GM21717 (cell line): ENCODE data around the gene RIPK4.
"Not testable (repeated sequence)": the region's sequence is repeated elsewhere in the genome, so short reads cannot be mapped to it uniquely, and the experiment has no call there.

ENCODE experiments used
- ATAC-seq: cut with Tn5 transposase; IDR thresholded peaks from one replicate; pipeline ENCODE4 v1.9.1; 2021; ENCODE audit warnings: mild to moderate bottlenecking, moderate library complexity; ENCODE audit not compliant: unreplicated experiment

Gene RIPK4

GRCh38 chr21:41741253-41742072 is 25.4 kb downstream of the RIPK4 start:
- ATAC-seq = no peak

GRCh38 chr21:41740604-41741252 is 26.1 kb downstream of the RIPK4 start:
- ATAC-seq = no peak

DNA sequence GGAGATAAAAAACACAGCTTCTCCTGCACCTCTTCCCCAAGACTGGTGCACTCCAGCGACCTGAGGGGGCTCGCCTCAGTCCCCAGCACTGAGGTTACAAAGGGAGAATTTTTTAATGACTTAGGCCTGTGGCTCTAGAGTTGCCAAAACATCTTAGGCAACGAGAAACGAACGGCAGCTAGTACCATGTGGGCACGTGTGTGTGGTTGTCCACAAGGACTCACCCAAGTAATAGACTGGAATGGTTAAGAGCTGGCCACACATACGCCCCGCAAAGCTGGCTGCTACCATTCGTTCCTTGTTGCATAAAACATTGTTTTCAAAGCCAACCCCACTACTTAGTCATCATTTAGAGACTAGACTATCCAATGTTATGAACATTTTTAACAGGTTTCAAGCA is 26.9 kb downstream of the RIPK4 start:
- no peak for ATAC-seq

GRCh38 chr21:41739011-41739410 is 27.8 kb downstream of the RIPK4 start:
- ATAC-seq = no peak

- ATAC-seq = no peak
Observed at GRCh38 chr21:41737651-41738324, 29.1 kb downstream of the RIPK4 start.

DNA sequence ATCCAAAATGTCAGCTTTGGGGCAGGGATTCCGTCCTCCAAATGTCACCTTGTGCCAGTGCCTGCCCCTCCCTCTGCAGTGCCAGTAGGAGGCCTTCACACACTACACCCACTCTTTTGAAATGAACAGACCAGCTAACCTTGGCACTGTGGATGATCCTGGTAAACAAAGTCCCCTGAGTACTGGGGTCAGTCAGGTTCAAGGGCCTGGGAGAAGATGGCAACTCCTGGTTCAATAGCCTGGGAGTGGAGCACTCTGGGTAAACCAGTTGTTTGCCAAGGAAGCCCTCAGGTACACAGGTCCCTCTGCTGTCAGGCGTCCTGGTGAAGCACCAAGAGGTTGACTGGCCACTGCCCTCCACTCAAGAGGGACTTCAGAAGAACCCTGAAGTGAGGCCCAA is 30.4 kb downstream of the RIPK4 start:
- ATAC-seq = no peak

DNA sequence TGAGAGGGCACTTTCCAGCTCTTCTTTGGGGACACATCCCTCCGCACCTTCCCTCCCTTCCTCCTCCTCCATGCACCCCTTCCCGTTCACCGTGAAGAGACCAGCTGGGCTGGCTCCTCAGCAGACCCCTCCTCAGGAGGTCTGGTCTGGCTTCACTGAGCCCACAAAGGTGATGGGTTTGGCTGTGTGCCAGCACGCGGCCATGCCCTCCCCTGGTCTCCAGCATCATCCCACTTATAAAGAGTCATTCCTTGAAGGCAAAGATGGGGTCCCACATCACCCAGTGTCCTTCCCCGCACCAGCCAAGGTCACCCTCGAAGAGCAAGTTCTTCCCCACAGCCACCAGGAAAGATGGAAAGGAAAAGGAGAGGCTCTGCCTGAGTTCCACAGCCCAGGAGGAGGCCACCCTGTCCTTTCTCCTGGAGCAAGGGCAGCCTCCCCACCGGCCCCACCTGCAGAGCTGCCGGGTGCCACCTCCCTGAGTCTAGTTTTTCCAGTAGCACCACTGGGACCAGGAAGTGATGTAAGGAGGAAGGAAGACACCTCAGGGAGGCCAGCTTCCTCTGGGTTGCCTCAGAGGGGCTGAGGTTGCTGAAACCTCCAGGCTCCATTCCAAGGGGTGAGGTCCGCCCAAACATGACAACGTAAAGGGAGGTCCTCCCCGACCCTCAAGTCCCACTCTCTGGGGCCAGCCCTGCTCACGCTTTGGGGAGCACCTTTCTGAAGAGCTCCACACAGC is 32.7 kb downstream of the RIPK4 start:
- ATAC-seq = no peak

GRCh38 chr21:41731081-41731480 is 35.8 kb downstream of the RIPK4 start:
- ATAC-seq = no peak

- no peak for ATAC-seq
Observed at GRCh38 chr21:41730367-41730765, 36.5 kb downstream of the RIPK4 start.

DNA sequence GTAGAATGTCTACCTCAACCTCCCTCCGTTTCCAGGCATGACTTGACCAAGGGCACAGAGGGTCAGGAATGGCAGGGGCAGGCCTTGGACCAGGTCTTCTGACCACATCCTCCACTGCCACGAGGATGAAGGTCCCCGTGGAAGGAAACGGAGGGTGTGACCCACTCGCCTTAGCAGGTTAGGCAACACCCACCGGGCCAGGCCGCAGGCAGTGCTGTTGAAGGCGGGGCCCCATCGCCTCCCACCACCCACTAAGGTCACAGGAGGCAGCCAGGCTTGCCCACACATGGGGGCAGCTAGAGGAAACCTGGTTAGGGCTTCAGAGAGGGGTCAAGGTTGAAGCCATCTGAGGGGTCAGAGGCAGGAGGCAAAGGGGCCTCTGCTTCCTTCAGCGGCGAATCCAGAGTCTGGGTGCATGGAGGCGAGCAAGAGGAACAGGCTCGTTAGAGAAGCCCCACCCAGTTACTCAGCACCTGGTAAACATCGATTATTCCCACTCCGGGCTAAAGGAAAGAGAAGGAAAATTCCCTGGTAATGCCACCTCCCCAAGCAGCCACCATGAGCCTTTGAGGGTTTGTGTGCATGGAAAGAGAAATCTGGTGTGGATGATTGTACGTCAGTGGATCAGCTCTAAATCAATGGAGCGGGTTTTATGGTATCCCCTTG is 37.0 kb downstream of the RIPK4 start:
- no peak for ATAC-seq

DNA sequence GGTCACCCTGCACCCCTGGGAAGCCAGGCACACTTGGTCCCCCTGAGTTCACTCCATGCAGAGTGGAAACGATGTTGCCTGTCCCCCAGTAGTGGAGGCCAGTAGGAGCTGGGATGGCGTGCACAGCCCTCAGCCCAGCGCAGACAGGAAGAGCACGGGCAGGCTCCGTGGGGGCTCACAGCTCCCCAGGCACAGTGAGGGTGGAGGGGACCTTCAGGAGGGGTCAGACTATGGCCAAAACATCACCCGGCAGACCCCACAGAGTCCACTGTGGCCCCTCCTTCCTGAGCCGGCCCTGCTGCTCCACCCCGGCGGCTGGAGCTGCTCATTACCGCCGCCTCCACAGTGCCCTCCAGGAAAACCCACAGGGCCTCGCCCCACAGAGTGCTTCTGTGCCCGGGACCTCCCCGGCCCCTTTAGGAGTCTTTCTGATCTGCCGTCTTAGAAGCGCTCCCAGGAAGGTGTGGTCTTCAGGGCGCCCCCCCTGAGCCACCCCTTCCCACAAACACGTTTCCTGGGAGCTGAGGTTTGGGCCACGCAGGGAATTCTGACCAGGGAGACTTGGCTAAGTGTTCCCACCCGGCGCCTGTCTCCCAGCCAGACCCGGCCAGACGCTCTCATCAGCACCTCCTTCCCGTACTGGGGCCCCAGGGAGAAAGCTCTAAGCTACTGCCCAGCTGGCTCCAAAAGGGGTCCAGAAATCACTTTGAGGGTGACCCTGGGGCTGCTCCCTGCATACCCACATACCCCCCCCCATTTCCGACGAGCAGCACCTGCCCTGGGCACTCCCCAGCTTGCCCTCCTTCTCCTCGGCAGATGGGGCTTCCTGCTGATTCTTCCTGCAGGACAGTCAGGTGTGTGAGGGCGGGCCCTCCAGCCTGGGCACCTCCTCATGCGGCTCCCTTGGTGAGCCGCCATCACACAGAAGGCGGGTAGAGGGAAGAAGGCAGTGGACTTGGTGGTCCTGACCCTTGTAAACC is 38.8 kb downstream of the RIPK4 start:
- ATAC-seq = no peak

DNA sequence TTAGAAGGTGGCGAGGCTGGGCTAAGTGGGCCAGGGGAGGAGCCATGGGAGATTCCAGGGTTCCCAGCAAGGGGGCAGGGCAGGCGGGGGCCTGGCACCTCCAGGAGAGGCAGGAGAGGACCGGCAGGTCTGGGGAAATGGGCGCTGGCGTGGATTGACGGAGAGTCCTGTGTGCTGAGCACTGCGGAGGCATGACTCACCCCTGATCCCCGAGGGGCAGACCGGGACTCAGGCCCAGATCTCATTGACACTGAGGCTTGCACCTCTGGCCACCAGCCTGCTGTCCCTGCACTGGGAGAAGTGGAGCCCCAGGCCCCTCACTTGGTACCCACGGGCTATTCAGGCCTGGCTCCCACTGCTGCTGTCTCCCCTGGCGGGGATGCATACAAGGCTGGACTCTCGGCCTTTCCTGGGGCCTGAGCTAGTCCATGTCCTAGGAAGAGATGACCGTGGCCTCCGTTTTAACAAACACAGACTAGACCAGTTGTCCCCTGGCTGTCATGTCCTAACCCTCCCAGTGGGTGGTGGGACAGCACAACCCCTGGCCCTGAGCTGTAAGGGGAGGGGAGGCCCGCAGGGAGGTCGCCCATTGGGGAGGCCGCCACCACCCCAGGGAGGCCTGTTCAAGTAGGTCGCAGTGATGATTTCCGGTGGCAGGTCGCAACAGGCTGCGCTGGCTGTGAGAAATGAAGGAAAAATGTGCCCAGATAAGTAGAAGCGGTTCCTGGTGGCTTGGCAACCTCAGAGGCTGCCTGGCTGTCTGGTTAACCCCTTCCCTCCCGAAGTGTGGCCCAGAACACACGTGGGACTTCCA is 39.7 kb downstream of the RIPK4 start:
- ATAC-seq = no peak

DNA sequence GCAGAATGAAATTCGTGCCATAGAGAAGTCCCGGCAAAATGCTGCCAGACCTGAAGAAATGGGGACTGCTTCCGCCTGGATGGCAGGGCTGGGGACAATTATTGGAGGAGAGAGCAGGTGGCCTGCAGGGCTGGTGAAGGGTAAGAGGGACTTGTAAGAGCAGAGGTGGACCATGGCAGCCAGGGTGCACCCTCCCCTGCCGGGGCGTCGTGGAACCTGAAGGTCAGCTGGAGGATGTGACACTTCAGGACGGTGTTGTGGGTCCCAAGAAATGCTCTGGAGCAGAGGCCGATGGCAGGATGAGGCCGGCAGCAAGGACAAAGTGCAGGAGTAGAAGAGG is 40.3 kb downstream of the RIPK4 start:
- no peak for ATAC-seq

GRCh38 chr21:41726058-41726558 is 40.7 kb downstream of the RIPK4 start:
- ATAC-seq = no peak

GRCh38 chr21:41725421-41726031 is 41.3 kb downstream of the RIPK4 start:
- no peak for ATAC-seq

- ATAC-seq = not testable (repeated sequence)
Observed at GRCh38 chr21:41723835-41724234, 43.0 kb downstream of the RIPK4 start.

DNA sequence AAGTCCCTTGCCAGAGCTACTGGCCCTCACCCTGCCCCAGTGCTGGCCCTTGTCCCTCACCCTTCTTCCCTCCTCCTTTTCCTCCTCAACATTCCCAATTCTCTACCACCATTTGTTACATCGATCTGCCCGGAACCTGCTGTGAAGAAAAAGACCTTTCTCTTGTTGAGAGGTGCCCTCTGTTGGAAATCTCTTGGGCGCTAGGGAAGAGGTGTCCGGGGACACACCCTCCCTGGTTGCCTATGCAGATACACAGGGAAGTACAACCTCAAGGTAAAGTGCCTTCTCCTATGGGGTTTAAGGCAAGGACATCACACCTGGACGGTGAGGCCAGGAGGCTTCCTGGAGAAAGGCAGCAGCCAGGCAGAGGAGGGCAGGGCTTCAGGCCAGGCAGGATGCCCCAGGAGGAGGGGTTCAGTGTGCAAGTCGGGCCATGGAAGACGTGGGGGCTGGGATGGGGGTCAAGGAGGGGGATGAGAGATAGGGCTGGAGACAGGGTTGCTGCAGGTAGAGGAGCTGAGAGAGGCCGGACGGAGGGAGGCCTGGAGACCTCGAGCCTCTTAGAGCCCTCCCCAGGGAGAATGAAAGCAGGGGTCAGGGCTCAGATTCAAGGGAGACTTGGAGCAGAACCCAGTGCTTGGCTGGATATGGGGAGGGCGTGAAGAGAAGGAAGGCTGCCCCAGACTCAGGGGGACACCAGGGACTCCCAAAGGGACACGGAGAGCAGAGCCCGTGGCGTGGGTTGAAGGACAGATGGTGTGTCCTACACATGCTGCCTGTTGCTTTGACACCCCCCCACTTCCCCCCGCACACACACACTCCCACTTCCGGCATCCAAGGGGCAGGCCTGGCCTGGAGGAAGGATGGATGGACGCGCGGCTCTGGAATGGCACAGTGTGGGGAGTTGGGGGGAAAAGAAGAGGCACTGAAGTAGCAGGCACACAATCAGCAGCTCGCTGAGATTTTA is 44.5 kb downstream of the RIPK4 start:
- ATAC-seq = no peak
